GM21528 (cell line): ENCODE results near the gene GRB7.
"Not testable (repeated sequence)": the region's sequence is repeated elsewhere in the genome, so short reads cannot be mapped to it uniquely, and the experiment has no call there.

Experiments
- ATAC-seq: cut with Tn5 transposase; IDR thresholded peaks from one replicate; pipeline ENCODE4 v1.9.1; 2021; ENCODE audit warnings: mild to moderate bottlenecking, moderate library complexity; ENCODE audit not compliant: unreplicated experiment, low FRiP score

GRB7 gene

GRCh38 chr17:39709319-39709997 lies 28.3 kb upstream of the GRB7 start:
- no peak for ATAC-seq

DNA sequence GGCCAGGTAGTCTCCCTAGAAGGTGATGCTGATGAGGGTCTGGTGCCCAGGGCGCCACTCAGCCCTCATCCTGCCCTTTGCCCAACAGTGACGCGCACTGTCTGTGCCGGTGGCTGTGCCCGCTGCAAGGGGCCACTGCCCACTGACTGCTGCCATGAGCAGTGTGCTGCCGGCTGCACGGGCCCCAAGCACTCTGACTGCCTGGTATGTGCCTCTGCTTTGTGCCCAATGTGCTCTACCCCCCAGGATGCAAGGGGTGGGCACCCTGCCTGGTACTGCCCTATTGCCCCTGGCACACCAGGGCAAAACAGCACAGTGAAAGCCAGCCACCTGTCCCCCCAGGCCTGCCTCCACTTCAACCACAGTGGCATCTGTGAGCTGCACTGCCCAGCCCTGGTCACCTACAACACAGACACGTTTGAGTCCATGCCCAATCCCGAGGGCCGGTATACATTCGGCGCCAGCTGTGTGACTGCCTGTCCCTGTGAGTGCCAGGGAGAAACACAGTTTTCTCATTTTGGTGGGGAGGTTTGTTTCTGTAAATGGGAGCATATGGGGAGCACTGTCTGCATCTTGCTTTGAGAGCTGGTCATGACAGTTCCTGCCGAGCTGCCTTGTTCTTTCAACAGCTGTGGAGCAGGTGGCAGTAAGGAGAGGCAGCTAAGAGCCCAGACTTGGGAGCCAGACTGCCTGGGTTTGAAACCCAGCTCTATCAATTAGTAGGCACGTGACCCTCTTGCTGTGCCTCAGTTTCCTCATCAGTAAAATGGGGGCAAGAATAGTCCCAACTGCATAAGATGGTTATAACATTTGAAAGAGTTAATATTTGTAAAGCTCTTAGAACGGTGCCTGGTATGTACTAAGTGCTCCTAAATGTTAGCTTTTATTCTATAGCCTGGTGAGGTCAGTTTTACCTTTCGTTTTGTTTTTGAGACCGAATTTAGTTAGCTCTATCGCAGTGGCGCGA lies 27.5 kb upstream of the GRB7 start:
- no peak for ATAC-seq

GRCh38 chr17:39711071-39711470 lies 26.7 kb upstream of the GRB7 start:
- not testable (repeated sequence) for ATAC-seq

- ATAC-seq = no peak
Observed at GRCh38 chr17:39711851-39712250, 25.9 kb upstream of the GRB7 start.

DNA sequence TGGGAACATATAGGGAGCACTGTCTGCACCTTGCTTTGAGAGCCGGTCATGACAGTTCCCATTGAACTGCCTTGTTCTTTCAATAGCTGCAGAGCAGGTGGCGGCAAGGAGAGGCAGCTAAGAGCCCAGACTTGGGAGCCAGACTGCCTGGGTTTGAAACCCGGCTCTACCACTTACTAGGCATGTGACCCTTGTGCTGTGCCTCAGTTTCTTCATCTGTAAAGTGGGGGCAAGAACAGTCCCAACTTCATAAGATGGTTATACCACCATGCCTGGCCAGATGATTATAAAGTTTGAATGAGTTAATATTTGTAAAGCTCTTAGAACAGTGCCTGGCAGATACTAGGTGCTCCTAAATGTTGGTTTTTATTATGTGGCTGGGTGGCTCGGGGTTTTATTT lies 23.5 kb upstream of the GRB7 start:
- ATAC-seq = no peak

GRCh38 chr17:39715375-39716072 lies 22.2 kb upstream of the GRB7 start:
- ATAC-seq = no peak

GRCh38 chr17:39716073-39716818 lies 21.5 kb upstream of the GRB7 start:
- no peak for ATAC-seq

DNA sequence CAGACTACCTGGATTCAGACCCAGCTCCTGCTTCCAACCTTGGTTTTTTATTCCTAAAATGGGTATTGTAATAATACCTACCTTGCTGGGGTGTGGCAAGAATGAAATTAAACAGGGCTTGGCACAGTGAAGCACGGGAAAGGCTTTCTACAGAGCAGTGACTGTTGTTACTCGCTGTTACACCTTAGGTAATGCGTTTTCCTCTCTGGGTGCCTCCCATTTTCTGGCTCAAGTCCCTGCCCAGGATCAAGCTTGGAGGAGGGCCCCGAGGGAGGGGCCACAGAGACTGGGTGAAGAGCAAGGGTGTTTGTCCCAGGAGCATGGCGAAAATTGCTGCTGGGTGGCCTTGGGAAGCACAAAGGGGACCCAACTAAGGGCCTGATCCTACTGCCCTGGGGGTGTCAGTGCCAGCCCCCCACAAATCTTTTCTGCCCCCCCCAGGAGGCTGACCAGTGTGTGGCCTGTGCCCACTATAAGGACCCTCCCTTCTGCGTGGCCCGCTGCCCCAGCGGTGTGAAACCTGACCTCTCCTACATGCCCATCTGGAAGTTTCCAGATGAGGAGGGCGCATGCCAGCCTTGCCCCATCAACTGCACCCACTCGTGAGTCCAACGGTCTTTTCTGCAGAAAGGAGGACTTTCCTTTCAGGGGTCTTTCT lies 20.7 kb upstream of the GRB7 start:
- ATAC-seq = no peak

GRCh38 chr17:39717660-39718059 lies 20.1 kb upstream of the GRB7 start:
- no peak for ATAC-seq

- no peak for ATAC-seq
Observed at GRCh38 chr17:39719563-39720355, 18.0 kb upstream of the GRB7 start.

- ATAC-seq = no peak
Observed at GRCh38 chr17:39722104-39722503, 15.6 kb upstream of the GRB7 start.

GRCh38 chr17:39722965-39723848 lies 14.5 kb upstream of the GRB7 start:
- no peak for ATAC-seq

GRCh38 chr17:39724731-39725130 lies 13.0 kb upstream of the GRB7 start:
- ATAC-seq = no peak

- not testable (repeated sequence) for ATAC-seq
Observed at GRCh38 chr17:39725923-39726322, 11.8 kb upstream of the GRB7 start.

- ATAC-seq = no peak
Observed at GRCh38 chr17:39726617-39727016, 11.1 kb upstream of the GRB7 start.

DNA sequence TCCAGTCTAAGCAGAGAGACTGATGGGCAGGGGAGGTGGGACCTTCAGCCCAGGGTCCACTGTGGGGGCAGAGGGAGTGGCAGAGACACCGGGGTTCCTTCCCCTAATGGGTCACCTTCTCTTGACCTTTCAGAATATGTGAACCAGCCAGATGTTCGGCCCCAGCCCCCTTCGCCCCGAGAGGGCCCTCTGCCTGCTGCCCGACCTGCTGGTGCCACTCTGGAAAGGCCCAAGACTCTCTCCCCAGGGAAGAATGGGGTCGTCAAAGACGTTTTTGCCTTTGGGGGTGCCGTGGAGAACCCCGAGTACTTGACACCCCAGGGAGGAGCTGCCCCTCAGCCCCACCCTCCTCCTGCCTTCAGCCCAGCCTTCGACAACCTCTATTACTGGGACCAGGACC lies 10.2 kb upstream of the GRB7 start:
- ATAC-seq = no peak

- no peak for ATAC-seq
Observed at GRCh38 chr17:39729280-39729851, 8.4 kb upstream of the GRB7 start.
